Mammary epithelial cell (primary cell): ENCODE measurements around the gene OGFOD1.

Experiments used
- CTCF ChIP-seq, 2 donors: IDR thresholded peaks in 1 of 2; conservative IDR thresholded peaks in 1 of 2; 2 replicates each; pipeline ENCODE4 v1.5.1; 2011 to 2012; ENCODE audit warnings: inconsistent platforms in 2 of 2, low read length in 2 of 2, mild to moderate bottlenecking in 2 of 2, control low read depth in 1 of 2, low read depth in 1 of 2; ENCODE audit not compliant: insufficient read depth in 1 of 2; ENCODE audit errors: extremely low read depth in 1 of 2
- EZH2 ChIP-seq: IDR thresholded peaks from 2 replicates; pipeline ENCODE4 v1.6.1; 2012; ENCODE audit warnings: low read length, inconsistent platforms, borderline replicate concordance

GRCh38 chr16:56482683-56483236 is 31.4 kb downstream of the OGFOD1 start:
- TF ChIP-seq CTCF (conservative IDR thresholded peaks at IDR 0.05 in 1 of 2, IDR thresholded peaks at IDR 0.05 in 1 of 2; ENCODE audit: extremely low read depth in 1 of 2, insufficient read depth in 1 of 2, low read depth in 1 of 2, low read length in 2 of 2) (no peak), EZH2 (no peak)
